ENCODE measurements around the gene TCF7.

TCF7 gene

DNA sequence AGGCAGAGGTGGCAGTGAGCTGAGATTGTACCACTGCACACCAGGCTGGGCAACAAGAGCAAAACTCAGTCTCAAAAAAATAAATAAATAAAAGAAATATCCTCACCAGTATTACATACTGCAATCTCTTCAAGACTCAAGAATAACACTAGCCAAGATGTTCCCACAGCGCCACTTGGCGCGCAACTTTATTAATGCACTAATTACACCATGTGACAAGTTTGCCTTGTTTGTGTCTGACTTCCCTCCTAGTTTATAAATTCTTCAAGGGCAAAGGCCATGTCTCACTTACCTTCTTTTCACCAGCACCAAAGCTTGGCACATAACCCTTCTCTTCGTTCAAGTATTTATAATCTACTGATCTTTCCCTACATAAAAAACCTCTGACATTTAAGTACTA, 57.5 kb downstream of the TCF7 start:
- no peak for TF ChIP-seq ZFX (IDR thresholded peaks at IDR 0.05)
- TF ChIP-seq, protein P1, sequence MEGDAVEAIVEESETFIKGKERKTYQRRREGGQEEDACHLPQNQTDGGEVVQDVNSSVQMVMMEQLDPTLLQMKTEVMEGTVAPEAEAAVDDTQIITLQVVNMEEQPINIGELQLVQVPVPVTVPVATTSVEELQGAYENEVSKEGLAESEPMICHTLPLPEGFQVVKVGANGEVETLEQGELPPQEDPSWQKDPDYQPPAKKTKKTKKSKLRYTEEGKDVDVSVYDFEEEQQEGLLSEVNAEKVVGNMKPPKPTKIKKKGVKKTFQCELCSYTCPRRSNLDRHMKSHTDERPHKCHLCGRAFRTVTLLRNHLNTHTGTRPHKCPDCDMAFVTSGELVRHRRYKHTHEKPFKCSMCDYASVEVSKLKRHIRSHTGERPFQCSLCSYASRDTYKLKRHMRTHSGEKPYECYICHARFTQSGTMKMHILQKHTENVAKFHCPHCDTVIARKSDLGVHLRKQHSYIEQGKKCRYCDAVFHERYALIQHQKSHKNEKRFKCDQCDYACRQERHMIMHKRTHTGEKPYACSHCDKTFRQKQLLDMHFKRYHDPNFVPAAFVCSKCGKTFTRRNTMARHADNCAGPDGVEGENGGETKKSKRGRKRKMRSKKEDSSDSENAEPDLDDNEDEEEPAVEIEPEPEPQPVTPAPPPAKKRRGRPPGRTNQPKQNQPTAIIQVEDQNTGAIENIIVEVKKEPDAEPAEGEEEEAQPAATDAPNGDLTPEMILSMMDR (conservative IDR thresholded peaks at IDR 0.05): no peak
- H3K27ac ChIP-seq: no peak overlapping the region

- H3K27ac ChIP-seq: no peak overlapping the region
- TF ChIP-seq, protein P1 (conservative IDR thresholded peaks at IDR 0.05): no peak
- TF ChIP-seq ZFX (IDR thresholded peaks at IDR 0.05): no peak
Measured at GRCh38 chr5:134174841-134175839, 60.7 kb downstream of the TCF7 start.

DNA sequence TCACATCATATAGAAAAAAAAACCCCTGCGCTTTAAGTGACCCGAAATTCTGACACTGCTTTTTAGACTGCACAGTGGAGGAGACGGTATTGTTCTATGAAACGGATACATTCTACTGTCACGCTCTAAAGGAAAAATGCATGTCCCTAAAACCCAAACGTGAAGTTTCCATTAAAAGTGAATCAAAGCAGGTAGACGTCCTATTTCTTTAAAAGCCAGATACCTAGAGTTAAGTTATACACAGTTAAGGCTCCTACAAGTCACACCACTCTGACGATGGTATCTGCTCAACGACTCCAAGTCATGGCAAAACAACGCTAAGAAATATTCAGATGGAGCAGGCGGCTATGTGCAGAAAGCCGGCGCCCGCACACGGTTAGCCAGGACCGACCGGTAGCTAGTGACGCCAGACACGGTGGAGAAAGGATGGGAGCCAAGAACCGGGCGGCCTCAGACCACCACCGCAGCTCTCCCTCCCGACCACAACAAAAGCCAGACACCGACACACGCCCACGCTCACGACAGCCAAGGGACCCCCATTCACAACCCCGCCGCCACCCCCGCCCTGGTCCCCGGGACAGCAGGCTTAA, 61.5 kb downstream of the TCF7 start:
- H3K27ac ChIP-seq: peak overlapping the region; percentile 97
- TF ChIP-seq, protein P1 (conservative IDR thresholded peaks at IDR 0.05): no peak
- TF ChIP-seq ZFX (IDR thresholded peaks at IDR 0.05): no peak

DNA sequence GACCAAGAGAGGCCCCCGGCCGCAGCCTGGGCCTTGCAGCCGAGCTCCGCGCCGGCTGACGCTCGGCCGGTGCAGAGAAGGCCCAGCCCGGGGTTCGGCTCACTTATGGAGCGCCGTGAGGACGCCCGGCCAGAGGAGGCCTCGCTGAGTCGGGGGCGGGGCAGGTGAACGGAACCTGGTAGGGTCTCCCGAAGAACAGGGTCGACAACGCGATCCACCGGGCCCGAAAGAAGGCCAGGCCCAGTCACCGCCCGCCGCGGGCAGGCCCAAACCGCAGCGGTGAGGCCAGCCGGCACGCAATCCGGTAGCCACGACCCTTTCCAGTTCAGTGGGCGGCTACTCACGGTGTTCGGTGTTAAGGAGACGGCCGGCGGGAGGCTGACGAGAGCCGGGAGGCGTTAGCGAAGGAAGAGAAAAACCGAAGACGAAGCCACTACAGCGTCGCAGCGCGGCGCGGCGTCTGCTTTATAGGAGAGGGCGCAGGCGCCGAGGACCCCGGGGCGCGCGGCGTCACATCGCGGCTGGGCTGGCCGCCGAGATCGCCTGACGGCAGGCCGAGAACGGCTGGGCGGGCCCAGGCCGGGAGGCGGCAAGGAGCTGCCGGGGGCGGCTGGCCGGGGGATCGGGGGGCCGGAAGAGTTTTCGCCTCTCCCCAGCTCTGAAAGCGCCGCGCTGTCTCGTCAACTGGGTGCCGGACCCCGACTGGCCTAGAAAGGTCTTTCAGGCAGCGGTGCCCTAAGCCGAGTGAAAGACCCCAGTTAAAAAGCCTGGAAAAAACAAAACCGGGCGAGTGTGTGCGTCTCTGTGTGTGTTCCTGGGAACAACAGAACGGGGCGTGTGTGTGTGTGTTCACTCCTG, 62.3 kb downstream of the TCF7 start, which contains the start of gene SKP1:
Gene SKP1 (minus strand): TSS at position 440 of the 858 bp plus-strand sequence. CDS start 2,928 bp downstream, outside the sequence.
- TF ChIP-seq, protein P1 (conservative IDR thresholded peaks at IDR 0.05): no peak
- peak; percentile 100 for TF ChIP-seq ZFX (IDR thresholded peaks at IDR 0.05)
- H3K27ac ChIP-seq: peak within 1 kb of the TSS; percentile 97

- H3K27ac ChIP-seq: peak overlapping the region; percentile 97
- TF ChIP-seq, protein P1 (conservative IDR thresholded peaks at IDR 0.05): no peak
- no peak for TF ChIP-seq ZFX (IDR thresholded peaks at IDR 0.05)
Measured at GRCh38 chr5:134177369-134178095, 63.1 kb downstream of the TCF7 start.

DNA sequence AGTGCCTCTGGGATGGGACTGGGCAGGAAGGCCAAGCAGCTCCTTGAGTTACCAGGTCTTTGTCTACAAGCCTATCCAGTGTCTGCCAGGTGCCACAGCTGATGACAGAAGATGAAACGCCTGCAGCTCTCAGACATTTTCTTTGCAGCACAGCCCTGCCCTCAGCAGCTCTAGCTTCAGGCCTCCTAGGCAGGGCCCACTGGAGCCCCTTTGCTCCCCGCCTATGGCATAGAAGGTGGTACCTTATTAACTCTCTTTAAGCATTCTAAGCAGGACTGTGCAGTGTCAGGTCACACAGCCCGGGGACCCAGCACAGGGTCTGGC, 63.6 kb downstream of the TCF7 start:
- TF ChIP-seq, protein P1 (conservative IDR thresholded peaks at IDR 0.05): no peak
- no peak for TF ChIP-seq ZFX (IDR thresholded peaks at IDR 0.05)
- H3K27ac ChIP-seq: peak overlapping the region; percentile 97

All from C4-2B (cell line).